Right lobe of liver (tissue), 6 donors: ENCODE data around the gene PLXNB3. TPM values are rescaled to one million over a fixed set of nuclear protein-coding genes. Genes with fewer than 3 reads are reported as not detected.

ENCODE experiments used
- ATAC-seq, 4 donors: fragments of 200-7000 bp; cut with Tn5 transposase; one replicate each; pipeline ENCODE4 v1.9.1; 2020; ENCODE audit warnings: mild to moderate bottlenecking in 4 of 4, moderate library complexity in 4 of 4
- DNase-seq, 3 donors: peaks; one replicate each; pipeline ENCODE4 v3.0.0-alpha.2; 2020
- H3K27ac ChIP-seq, 3 donors: fragments of 200-600 bp; one replicate each; pipeline ENCODE4 v1.8.0; 2022
- H3K27me3 ChIP-seq, 2 donors: fragments of 200-600 bp; one replicate each; pipeline ENCODE4 v1.8.0; 2022
- H3K36me3 ChIP-seq, 4 donors: fragments of 200-600 bp; sonication (generic) in 1 of 4; one replicate each; pipeline versions ENCODE4 v1.5.1 to v1.8.0; 2017 to 2022; ENCODE audit warnings: control low read depth in 1 of 4
- H3K4me1 ChIP-seq, 4 donors: fragments of 200-600 bp; sonication (generic) in 1 of 4; one replicate each; pipeline versions ENCODE4 v1.5.1 to v1.8.0; 2017 to 2022; ENCODE audit warnings: control low read depth in 1 of 4
- H3K4me3 ChIP-seq, 3 donors: fragments of 200-600 bp; one replicate each; pipeline ENCODE4 v1.8.0; 2022
- H3K9me3 ChIP-seq, 4 donors: fragments of 200-600 bp; sonication (generic) in 1 of 4; one replicate each; pipeline versions ENCODE4 v1.5.1 to v1.8.0; 2017 to 2022; ENCODE audit warnings: control low read depth in 1 of 4
- CTCF ChIP-seq, 4 donors: fragments of 200-600 bp in 3 of 4; fragments of 450-650 bp in 1 of 4; IDR thresholded peaks; one replicate each; pipeline versions ENCODE4 v1.5.1 to v1.8.0; 2016 to 2022; ENCODE audit warnings: antibody characterized with exemption in 4 of 4, mild to moderate bottlenecking in 2 of 4
- POLR2A ChIP-seq: fragments of 450-650 bp; IDR thresholded peaks from one replicate; pipeline ENCODE4 v1.6.1; 2017; ENCODE audit warnings: antibody characterized with exemption, mild to moderate bottlenecking
- WGBS: methylation state at CpG from one replicate; pipeline ENCODE4 v1.1.6; 2018; ENCODE audit warnings: low coverage, low lambda C conversion rate; ENCODE audit not compliant: insufficient coverage; ENCODE audit errors: missing lambda C conversion rate; 5-methylcytosine and 5-hydroxymethylcytosine counted together
- intact Hi-C, 2 donors: fragments of 100-400 bp; cut with DNase I; formaldehyde crosslinking; loops; one replicate each; pipeline versions ENCODE4 v1.11.2 to v1.14.1; 2022
- total RNA-seq, 6 experiments: library from RNA; depleted of rRNA in 2 of 6; stranded (reverse); fragments of >200 nt in 2 of 6; fragmentation: NEBNext Ultra II Directional in 3 of 6; extraction: Animal tissue kit (Norgen Biotek cat#: 25700) in 3 of 6; gene quantifications; one replicate each; pipeline versions ENCODE4 v1.1.0 to v1.2.4, GENCODE V29; 2016 to 2023
- donor health status: DM: no; HTN: yes; CAD: no.
- donor health status: DM: no; HTN: no; CAD: no.
- donor health status: DM: no; HTN: no; CAD: no.
- donor health status: DM: no; HTN: yes; CAD: no.
- donor health status: DM: no; HTN: yes; CAD: no.

Gene PLXNB3
- total RNA-seq, 6 experiments from 2014 or later, result 0.55 to 1.7 (median 0.94) TPM

- DNase-seq (peak; percentile 91 to 95 (median 92)), ATAC-seq (peak; percentile 92 to 94 (median 94))
- H3K36me3 ChIP-seq, result no peaks in the 10 kb centered on the region
- H3K4me1 ChIP-seq, result no peaks in the 10 kb centered on the region
- H3K4me3 ChIP-seq, result peak within 1 kb of the TSS; percentile 62 to 78 (median 62)
- H3K27ac ChIP-seq, result peak within 1 kb of the TSS; percentile 69 to 92 (median 89)
- no peaks in the 10 kb centered on the region for H3K27me3 ChIP-seq
- H3K9me3 ChIP-seq, result no peaks in the 10 kb centered on the region
- 18% methylated on average over 25 of the region's 92 CpGs for WGBS
- TF ChIP-seq CTCF (IDR thresholded peaks at IDR 0.05) (peak in 3 of 4 donors; percentile 14 to 29 (median 22)), POLR2A (peak; percentile 59)
- intact Hi-C loops, result no loop called here
Measured at GRCh38 chrX:153794018-153794896, 30.2 kb downstream of the PLXNB3 start, which contains the start of the genes IDH3G and SSR4. Gene IDH3G (minus strand): TSS chrX:153794375. CDS start chrX:153794326, 49 bp downstream. Gene SSR4 (plus strand): TSS chrX:153794668. CDS start chrX:153794688, 20 bp downstream.

GRCh38 chrX:153794897-153795816 is 31.1 kb downstream of the PLXNB3 start:
- DNase-seq (no peak), ATAC-seq (peak in 2 of 4 donors; percentile 4 to 6)
- no peaks in the 10 kb centered on the region for H3K36me3 ChIP-seq

GRCh38 chrX:153797415-153798015 is 33.5 kb downstream of the PLXNB3 start:
- no peaks in the 10 kb centered on the region for H3K4me1 ChIP-seq
- intact Hi-C loops, result no loop called here
- TF ChIP-seq CTCF (IDR thresholded peaks at IDR 0.05) (no peak), POLR2A (no peak)
- no peak overlapping the region for H3K27ac ChIP-seq
- ATAC-seq, result no peak
- 93% methylated on average over 4 of the region's 15 CpGs for WGBS
- DNase-seq, result no peak
- no peaks in the 10 kb centered on the region for H3K9me3 ChIP-seq
- no peak overlapping the region for H3K4me3 ChIP-seq
- H3K36me3 ChIP-seq, result no peaks in the 10 kb centered on the region
- no peaks in the 10 kb centered on the region for H3K27me3 ChIP-seq

More at GRCh38 chrX:153794897-153795816, 31.1 kb downstream of the PLXNB3 start:
- Histone ChIP-seq H3K4me1 (no peaks in the 10 kb centered on the region), H3K9me3 (no peaks in the 10 kb centered on the region), H3K4me3 (peak overlapping the region; percentile 62 to 78 (median 62)), H3K27ac (peak overlapping the region; percentile 21 to 89 (median 56)), H3K27me3 (no peaks in the 10 kb centered on the region)
- intact Hi-C loops, result no loop called here
- TF ChIP-seq POLR2A (no peak), CTCF (IDR thresholded peaks at IDR 0.05) (no peak)
- 18% methylated on average over 6 of the region's 47 CpGs for WGBS

GRCh38 chrX:153799326-153799725 is 35.3 kb downstream of the PLXNB3 start:
- no peak overlapping the region for H3K4me3 ChIP-seq
- no CpG with 5 or more reads among the region's 5 CpGs for WGBS
- DNase-seq (no peak), ATAC-seq (no peak)
- H3K27me3 ChIP-seq, result no peaks in the 10 kb centered on the region
- no peaks in the 10 kb centered on the region for H3K4me1 ChIP-seq
- no peak for TF ChIP-seq CTCF (IDR thresholded peaks at IDR 0.05)
- intact Hi-C loops, result no loop called here
- H3K36me3 ChIP-seq, result no peaks in the 10 kb centered on the region
- no peak overlapping the region for H3K27ac ChIP-seq
- no peaks in the 10 kb centered on the region for H3K9me3 ChIP-seq
